GM18511 (cell line): ENCODE measurements around the gene SESN1.
"Not testable (repeated sequence)": the region's sequence is repeated elsewhere in the genome, so short reads cannot be mapped to it uniquely, and the experiment has no call there.

Experiments used
- ATAC-seq: cut with Tn5 transposase; IDR thresholded peaks from one replicate; pipeline ENCODE4 v1.9.1; 2021; ENCODE audit warnings: mild to moderate bottlenecking, moderate library complexity; ENCODE audit not compliant: unreplicated experiment

Gene SESN1

GRCh38 chr6:109002882-109003281 lies 91.8 kb downstream of the SESN1 start:
- ATAC-seq = no peak

GRCh38 chr6:109002051-109002697 lies 92.5 kb downstream of the SESN1 start:
- ATAC-seq = no peak

- ATAC-seq = no peak
Measured at GRCh38 chr6:109001291-109001894, 93.3 kb downstream of the SESN1 start.

- no peak for ATAC-seq
Measured at GRCh38 chr6:109000289-109000688, 94.4 kb downstream of the SESN1 start.

GRCh38 chr6:108999428-108999827 lies 95.2 kb downstream of the SESN1 start:
- no peak for ATAC-seq

GRCh38 chr6:108998485-108998884 lies 96.2 kb downstream of the SESN1 start:
- ATAC-seq = no peak

GRCh38 chr6:108996208-108996607 lies 98.4 kb downstream of the SESN1 start:
- no peak for ATAC-seq

- ATAC-seq = no peak
Measured at GRCh38 chr6:108995296-108995695, 99.3 kb downstream of the SESN1 start.

GRCh38 chr6:108993876-108994275 lies 100.8 kb downstream of the SESN1 start:
- ATAC-seq = no peak

GRCh38 chr6:108989700-108990099 lies 104.9 kb downstream of the SESN1 start:
- no peak for ATAC-seq

GRCh38 chr6:108988765-108989164 lies 105.9 kb downstream of the SESN1 start:
- ATAC-seq = no peak

- ATAC-seq = no peak
Measured at GRCh38 chr6:108988296-108988695, 106.3 kb downstream of the SESN1 start.

- no peak for ATAC-seq
Measured at GRCh38 chr6:108987156-108987555, 107.5 kb downstream of the SESN1 start.

GRCh38 chr6:108985301-108985700 lies 109.3 kb downstream of the SESN1 start:
- ATAC-seq = no peak

GRCh38 chr6:108983151-108983550 lies 111.5 kb downstream of the SESN1 start:
- ATAC-seq = no peak

GRCh38 chr6:108982154-108983113 lies 112.2 kb downstream of the SESN1 start:
- ATAC-seq = no peak

GRCh38 chr6:108978638-108979037 lies 116.0 kb downstream of the SESN1 start:
- ATAC-seq = not testable (repeated sequence)

- no peak for ATAC-seq
Measured at GRCh38 chr6:108974201-108974600, 120.4 kb downstream of the SESN1 start.

- ATAC-seq = no peak
Measured at GRCh38 chr6:108969776-108970175, 124.9 kb downstream of the SESN1 start.

GRCh38 chr6:108968325-108969316 lies 126.0 kb downstream of the SESN1 start:
- ATAC-seq = no peak
